Lower lobe of right lung (tissue), 2 donors: Measurements from ENCODE around the gene CEP128. TPM values are rescaled to one million over a fixed set of nuclear protein-coding genes. Genes with fewer than 3 reads are reported as not detected.

ENCODE experiments used
- ATAC-seq, 2 donors: fragments of 200-7000 bp; cut with Tn5 transposase; one replicate each; pipeline ENCODE4 v1.9.1; 2020 to 2022; ENCODE audit warnings: mild to moderate bottlenecking in 2 of 2, moderate library complexity in 2 of 2
- DNase-seq: peaks from one replicate; pipeline ENCODE4 v3.0.0-alpha.2; 2020
- H3K27ac ChIP-seq: fragments of 200-600 bp; one replicate; pipeline ENCODE4 v1.8.0; 2022
- H3K27me3 ChIP-seq: fragments of 200-600 bp; one replicate; pipeline ENCODE4 v1.8.0; 2022; ENCODE audit warnings: low read depth
- H3K36me3 ChIP-seq: fragments of 200-600 bp; one replicate; pipeline ENCODE4 v1.8.0; 2022; ENCODE audit warnings: mild to moderate bottlenecking
- H3K4me1 ChIP-seq: fragments of 200-600 bp; one replicate; pipeline ENCODE4 v1.8.0; 2022
- H3K4me3 ChIP-seq: fragments of 200-600 bp; one replicate; pipeline ENCODE4 v1.8.0; 2022; ENCODE audit warnings: mild to moderate bottlenecking
- H3K9me3 ChIP-seq: fragments of 200-600 bp; one replicate; pipeline ENCODE4 v1.8.0; 2022
- CTCF ChIP-seq: fragments of 200-600 bp; IDR thresholded peaks from one replicate; pipeline ENCODE4 v1.8.0; 2022; ENCODE audit warnings: antibody characterized with exemption, mild to moderate bottlenecking
- intact Hi-C: fragments of 100-400 bp; cut with DNase I; formaldehyde crosslinking; loops from one replicate; pipeline ENCODE4 v1.11.0; 2022
- long read RNA-seq: library from polyadenylated mRNA; unstranded; transcript quantifications from one replicate; pipeline ENCODE4 v2.0.0, GENCODE V29; 2021
- total RNA-seq: library from RNA; stranded (reverse); fragmentation: NEBNext Ultra II Directional; extraction: Animal tissue kit (Norgen Biotek cat#: 25700); gene quantifications from one replicate; pipeline ENCODE4 v1.2.1, GENCODE V29; 2021
- donor health status: DM: no; HTN: yes; CAD: no; lungs with severe emphysema.

CEP128 gene
- total RNA-seq: 11.5 TPM
- long read RNA-seq, full-length matches to known transcripts: 1 of 6 reads
- long read RNA-seq, partial matches to known transcripts: 3 of 6 reads
- long read RNA-seq, other reads (novel, unspliced or antisense): 2 of 6 reads

- peaks cover 14% of the 10 kb centered on the region for H3K4me1 ChIP-seq
- intact Hi-C loops: no loop called here
- no peaks in the 10 kb centered on the region for H3K36me3 ChIP-seq
- peak within 1 kb of the TSS; percentile 58 for H3K27ac ChIP-seq
- peak; percentile 100 for ATAC-seq
- H3K27me3 ChIP-seq: no peaks in the 10 kb centered on the region
- TF ChIP-seq CTCF: no peak
- H3K4me3 ChIP-seq: peak within 1 kb of the TSS; percentile 71
- no peaks in the 10 kb centered on the region for H3K9me3 ChIP-seq
- peak; percentile 96 for DNase-seq
These were observed at the start of gene CEP128 for GRCh38 chr14:80941241-80942185. TSS of gene CEP128 (minus strand) at chr14:80941738.

GRCh38 chr14:80988735-80989429 lies 47.3 kb upstream of the CEP128 start:
- TF ChIP-seq CTCF: no peak
- Histone ChIP-seq H3K9me3 (no peaks in the 10 kb centered on the region), H3K4me1 (no peaks in the 10 kb centered on the region), H3K27ac (no peak overlapping the region), H3K4me3 (no peak overlapping the region), H3K36me3 (no peaks in the 10 kb centered on the region), H3K27me3 (no peaks in the 10 kb centered on the region)
- DNase-seq (no peak), ATAC-seq (no peak)
- intact Hi-C loops: loop anchor here (5.0 kb wide), 1 partner anchor 37 kb away; no protein-coding TSS in a partner anchor

GRCh38 chr14:80988192-80988591 lies 46.7 kb upstream of the CEP128 start:
- DNase-seq: no peak
- H3K4me3 ChIP-seq: no peak overlapping the region
- no peaks in the 10 kb centered on the region for H3K4me1 ChIP-seq
- H3K27me3 ChIP-seq: no peaks in the 10 kb centered on the region
- H3K36me3 ChIP-seq: no peaks in the 10 kb centered on the region
- intact Hi-C loops: loop anchor here (5.0 kb wide), 1 partner anchor 36 kb away; no protein-coding TSS in a partner anchor
- no peaks in the 10 kb centered on the region for H3K9me3 ChIP-seq
- no peak for TF ChIP-seq CTCF
- no peak for ATAC-seq
- H3K27ac ChIP-seq: no peak overlapping the region

GRCh38 chr14:80987235-80988032 lies 45.9 kb upstream of the CEP128 start:
- Histone ChIP-seq H3K4me1 (no peaks in the 10 kb centered on the region), H3K27ac (no peak overlapping the region), H3K4me3 (no peak overlapping the region), H3K9me3 (no peaks in the 10 kb centered on the region), H3K36me3 (no peaks in the 10 kb centered on the region), H3K27me3 (no peaks in the 10 kb centered on the region)
- intact Hi-C loops: loop anchor here (5.0 kb wide), 1 partner anchor 35 kb away; no protein-coding TSS in a partner anchor
- DNase-seq (no peak), ATAC-seq (peak; percentile 82 to 85)
- peak; percentile 91 for TF ChIP-seq CTCF

- H3K4me3 ChIP-seq: no peak overlapping the region
- intact Hi-C loops: no loop called here
- H3K27me3 ChIP-seq: no peaks in the 10 kb centered on the region
- H3K9me3 ChIP-seq: no peaks in the 10 kb centered on the region
- ATAC-seq (no peak), DNase-seq (no peak)
- H3K27ac ChIP-seq: no peak overlapping the region
- H3K4me1 ChIP-seq: no peaks in the 10 kb centered on the region
- no peaks in the 10 kb centered on the region for H3K36me3 ChIP-seq
- no peak for TF ChIP-seq CTCF
These were observed 41.2 kb upstream of the CEP128 start for GRCh38 chr14:80982711-80983110.
